Fibroblast of skin of scalp (primary cell): ENCODE results near the gene TREX2. TPM values are rescaled to one million over a fixed set of nuclear protein-coding genes. Genes with fewer than 3 reads are reported as not detected.

Source experiments
- DNase-seq: peaks from one replicate; pipeline ENCODE4 v3.0.0-alpha.2; 2013
- polyA plus RNA-seq, 2 experiments: library from polyadenylated mRNA; unstranded; fragments of 120-200 nt; gene quantifications; one replicate each; pipeline ENCODE4 v1.2.1, GENCODE V29; 2013; ENCODE audit not compliant: insufficient read length in 2 of 2

TREX2 gene
- polyA plus RNA-seq (2013, experiment 1 of 2; ENCODE audit: insufficient read length) = 0.58 TPM
- 0.62 TPM for polyA plus RNA-seq (2013, experiment 2 of 2; ENCODE audit: insufficient read length)

GRCh38 chrX:153445856-153446635 is at the start of gene TREX2:
TREX2 (minus strand) TSS chrX:153446056; CDS start chrX:153445430, 626 bp downstream.
- DNase-seq = no peak

- no peak for DNase-seq
Observed at GRCh38 chrX:153495362-153495751, 49.5 kb upstream of the TREX2 start.

GRCh38 chrX:153494541-153495361 is 48.9 kb upstream of the TREX2 start, which contains the start of gene BGN:
BGN (plus strand) TSS chrX:153494980; CDS start chrX:153504632, 9,652 bp downstream.
- DNase-seq = peak; percentile 74

- DNase-seq = no peak
Observed at GRCh38 chrX:153494061-153494460, 48.2 kb upstream of the TREX2 start.

- DNase-seq = no peak
Observed at GRCh38 chrX:153493085-153493484, 47.2 kb upstream of the TREX2 start.

- no peak for DNase-seq
Observed at GRCh38 chrX:153492543-153492942, 46.7 kb upstream of the TREX2 start.

- DNase-seq = no peak
Observed at GRCh38 chrX:153491918-153492317, 46.1 kb upstream of the TREX2 start.

- no peak for DNase-seq
Observed at GRCh38 chrX:153491351-153491914, 45.6 kb upstream of the TREX2 start.

- DNase-seq = no peak
Observed at GRCh38 chrX:153490217-153490930, 44.5 kb upstream of the TREX2 start.

- DNase-seq = peak; percentile 68
Observed at GRCh38 chrX:153488231-153488914, 42.5 kb upstream of the TREX2 start.

- no peak for DNase-seq
Observed at GRCh38 chrX:153487590-153488071, 41.8 kb upstream of the TREX2 start.

- DNase-seq = no peak
Observed at GRCh38 chrX:153486171-153486570, 40.3 kb upstream of the TREX2 start.

- no peak for DNase-seq
Observed at GRCh38 chrX:153485396-153486080, 39.7 kb upstream of the TREX2 start.

- no peak for DNase-seq
Observed at GRCh38 chrX:153482376-153483015, 36.6 kb upstream of the TREX2 start.

- no peak for DNase-seq
Observed at GRCh38 chrX:153481043-153481442, 35.2 kb upstream of the TREX2 start.

- DNase-seq = no peak
Observed at GRCh38 chrX:153478746-153479145, 32.9 kb upstream of the TREX2 start.

GRCh38 chrX:153477901-153478300 is 32.0 kb upstream of the TREX2 start:
- DNase-seq = peak; percentile 37

GRCh38 chrX:153477364-153477857 is 31.6 kb upstream of the TREX2 start:
- DNase-seq = no peak

- DNase-seq = peak; percentile 83
Observed at GRCh38 chrX:153476666-153477363, 31.0 kb upstream of the TREX2 start.
